Left kidney (tissue), 2 donors: Measurements from ENCODE around the gene SSTR1. TPM values are rescaled to one million over a fixed set of nuclear protein-coding genes. Genes with fewer than 3 reads are reported as not detected.
A peak's percentile ranks its signal among the peaks of the same experiment; 100 is the strongest.

ENCODE experiments used
- DNase-seq: peaks from one replicate; pipeline ENCODE4 v3.0.0-alpha.2; 2013
- polyA plus RNA-seq: library from polyadenylated mRNA; unstranded; fragments of 120-200 nt; gene quantifications from one replicate; pipeline ENCODE4 v1.2.1, GENCODE V29; 2013; ENCODE audit not compliant: insufficient read length

The SSTR1 gene
- polyA plus RNA-seq, 1 donor: 1.8 TPM

DNA sequence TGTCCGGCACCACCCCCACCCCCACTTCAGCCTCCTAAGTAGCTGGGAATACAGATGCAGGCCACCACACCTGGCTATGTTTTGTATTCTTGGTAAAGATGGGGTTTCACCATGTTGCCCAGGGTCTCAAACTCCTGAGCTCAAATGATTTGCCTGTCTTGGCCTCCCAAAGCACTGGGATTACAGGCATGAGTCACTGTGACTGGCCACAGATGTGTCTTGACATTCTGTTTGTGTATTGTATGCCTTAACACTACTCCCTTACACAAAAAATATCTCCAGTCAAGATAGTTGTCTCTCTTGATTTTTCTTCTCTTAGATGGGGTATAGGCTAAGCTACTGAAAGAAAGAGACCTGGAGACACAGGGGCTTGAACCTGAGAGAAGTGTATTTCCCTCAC, 30.6 kb downstream of the SSTR1 start:
- no peak for DNase-seq

DNA sequence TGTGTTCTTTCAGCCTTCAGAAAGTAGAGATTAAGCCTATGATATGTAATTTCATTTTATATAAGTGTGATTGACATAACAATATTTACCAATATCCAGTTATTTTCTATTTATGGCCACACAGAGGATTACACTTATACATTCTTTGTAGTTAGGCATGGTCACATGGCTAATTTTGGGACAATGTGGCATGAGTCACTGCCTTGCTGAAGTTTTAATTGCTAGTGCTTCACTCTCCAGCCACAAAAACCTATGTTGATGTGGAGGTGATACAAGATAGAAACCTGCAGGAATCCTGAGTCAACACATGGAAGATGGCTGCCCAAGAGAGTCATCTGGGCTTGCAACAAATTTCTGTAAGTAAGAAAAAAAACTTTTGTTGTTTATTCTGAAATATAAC, 31.2 kb downstream of the SSTR1 start:
- DNase-seq: no peak

DNA sequence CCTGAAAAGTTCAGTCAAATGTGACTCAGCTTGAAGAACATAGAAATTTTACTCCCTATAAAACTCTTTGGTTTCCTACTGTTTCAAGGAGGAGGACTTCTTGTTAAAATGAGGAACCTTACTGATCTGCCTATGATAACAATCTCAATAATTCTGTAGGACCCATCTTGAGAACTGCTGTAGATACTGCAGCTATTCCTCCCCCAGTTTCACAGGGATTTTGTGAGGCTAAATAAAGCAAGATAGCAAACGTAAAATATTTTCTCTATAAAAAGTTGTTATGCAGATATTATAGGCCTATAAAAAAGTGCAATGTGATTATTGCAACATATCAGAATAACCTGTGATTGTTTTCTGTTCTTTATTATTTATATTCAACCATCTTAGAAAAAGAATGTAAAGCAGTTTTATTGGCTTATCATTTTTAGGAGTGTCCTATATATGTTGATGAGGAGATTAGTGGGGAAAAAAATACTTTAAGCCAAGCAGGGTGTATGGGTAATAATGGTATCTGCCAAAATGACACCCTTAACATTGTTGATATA, 36.1 kb downstream of the SSTR1 start:
- DNase-seq: no peak

DNA sequence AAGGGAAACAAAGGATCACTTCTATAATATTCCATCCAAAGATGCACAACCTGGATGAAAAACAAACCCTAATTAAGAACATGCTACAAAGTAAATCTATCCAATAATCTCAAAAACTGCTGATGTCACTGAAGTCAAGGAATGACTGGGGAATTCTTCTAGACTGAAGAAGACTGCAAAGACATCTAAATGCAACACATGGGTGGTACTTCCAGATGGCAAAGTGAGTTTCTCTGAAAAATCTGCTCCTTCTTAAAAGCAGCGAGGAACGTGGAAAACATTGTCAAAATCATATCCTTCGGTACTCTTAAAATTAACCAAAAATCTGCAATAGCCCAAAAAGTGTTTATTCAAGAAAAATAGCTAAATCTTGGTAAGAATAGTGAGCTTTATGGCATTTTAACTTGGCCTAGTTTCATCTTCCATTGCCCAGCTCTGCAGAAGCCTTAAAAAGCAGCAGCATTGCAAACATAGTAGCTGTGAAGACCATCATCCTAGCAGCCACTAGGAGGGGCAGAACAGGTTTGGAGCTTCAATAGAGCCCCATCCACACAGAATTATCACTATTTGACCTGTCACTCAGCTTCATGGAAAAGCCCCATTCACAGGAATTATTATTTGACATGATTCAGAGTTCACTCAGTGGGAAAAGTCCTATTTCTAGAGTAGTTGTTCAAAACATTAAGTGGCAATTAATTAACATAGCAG, 40.8 kb downstream of the SSTR1 start:
- DNase-seq: no peak

DNA sequence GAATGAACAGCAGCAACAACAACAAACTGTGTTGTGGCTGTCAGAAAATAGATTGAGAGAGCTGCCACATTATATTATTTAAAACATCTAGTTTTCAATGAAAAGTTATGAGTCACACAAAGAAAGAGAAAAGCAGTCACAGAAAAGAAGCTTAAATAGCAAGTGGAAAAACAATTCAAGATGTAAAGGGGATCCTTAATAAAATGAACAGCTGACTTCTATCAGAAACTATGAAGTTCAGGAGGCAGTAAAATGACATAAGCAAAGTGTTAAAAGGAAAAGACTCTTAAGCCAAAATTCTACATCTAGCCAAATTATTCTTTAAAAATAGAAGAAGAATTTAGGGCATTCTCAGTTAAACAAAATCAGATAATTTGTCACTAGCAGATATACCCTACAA, 42.6 kb downstream of the SSTR1 start:
- no peak for DNase-seq

DNA sequence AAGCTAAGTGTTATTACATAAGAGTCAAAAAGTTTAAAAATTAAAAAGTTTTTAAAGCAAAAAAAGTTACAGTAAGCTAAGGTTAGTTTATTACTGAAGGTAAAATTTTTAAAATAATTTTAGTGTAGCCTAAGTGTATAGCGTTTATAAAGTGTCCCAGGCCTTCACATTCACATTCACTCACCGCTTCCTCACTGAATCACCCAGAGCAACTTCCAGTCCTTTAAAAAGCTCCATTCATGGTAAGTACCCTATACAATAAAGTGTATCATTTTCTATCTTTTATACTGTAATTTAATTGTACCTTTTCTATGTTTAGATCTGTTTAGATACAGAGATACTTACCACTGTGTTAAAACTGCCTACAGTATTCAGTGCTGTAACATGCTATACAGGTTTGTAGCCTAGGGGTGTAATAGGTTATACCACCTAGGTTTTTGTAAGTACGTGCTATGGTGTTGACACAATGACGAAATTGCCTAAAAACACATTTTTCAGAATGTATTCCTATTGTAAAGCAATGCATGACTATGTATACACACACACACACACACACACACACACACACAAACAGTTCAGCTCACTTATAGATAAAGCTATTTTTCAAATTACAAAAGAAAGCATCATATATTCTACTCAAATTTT, 44.5 kb downstream of the SSTR1 start:
- no peak for DNase-seq

DNA sequence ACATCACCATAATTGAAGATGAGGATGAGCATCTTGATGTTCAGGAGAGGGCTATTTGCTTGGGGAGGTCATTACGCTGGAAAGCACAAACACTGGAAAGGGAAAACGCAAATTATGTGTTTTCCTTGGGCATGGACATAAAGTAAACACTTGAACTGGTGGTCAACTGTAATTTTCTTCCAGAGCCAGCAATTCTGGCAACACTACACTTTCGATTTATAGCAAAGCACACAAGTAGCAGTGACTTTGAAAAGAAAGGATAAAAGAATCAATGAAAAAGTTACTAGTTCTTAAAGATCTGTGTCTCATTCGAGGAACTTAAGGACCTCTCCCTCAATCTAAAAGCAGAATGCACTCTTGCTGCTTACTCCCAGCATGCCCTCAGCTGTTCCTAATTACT, 46.0 kb downstream of the SSTR1 start:
- DNase-seq: no peak

DNA sequence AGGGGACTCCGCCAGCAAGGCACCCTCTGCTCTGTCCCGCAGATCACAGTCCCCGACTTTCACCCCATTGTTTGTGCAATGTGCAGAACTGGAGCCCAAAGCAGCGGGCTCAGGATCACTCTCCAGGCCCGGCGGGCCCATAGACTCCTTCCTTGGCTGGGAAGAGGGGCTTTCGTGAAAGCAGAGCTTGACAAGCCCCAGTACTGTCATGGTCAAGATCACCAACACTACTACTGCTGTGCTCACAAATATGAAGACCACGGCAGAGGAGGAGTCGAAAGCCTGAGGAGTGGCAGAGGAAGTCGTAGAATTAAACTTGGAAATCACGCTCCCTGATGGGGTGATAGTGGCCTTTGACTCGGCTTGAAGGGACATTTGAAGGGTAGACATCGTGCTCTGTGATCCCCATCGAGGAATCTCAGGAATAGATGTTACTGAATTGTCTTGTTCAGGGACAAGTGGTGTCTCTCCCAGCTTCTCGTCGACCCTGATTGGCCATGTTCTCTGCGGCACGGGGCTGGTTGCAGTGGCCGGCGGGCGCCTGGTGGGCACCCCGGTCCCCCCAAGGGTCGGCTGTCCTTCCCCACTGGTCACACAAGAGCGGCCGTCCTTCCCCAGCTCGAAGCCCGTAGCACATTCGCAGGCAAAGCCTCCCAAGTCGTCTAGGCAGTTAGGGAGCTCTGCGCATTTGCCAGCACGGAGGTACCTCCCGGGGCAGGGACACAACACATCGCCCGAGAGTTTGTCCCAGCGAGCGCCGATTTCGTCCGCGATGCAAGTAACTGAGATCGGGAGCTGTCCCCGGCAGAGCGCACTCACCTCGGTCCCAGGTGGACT, 47.1 kb downstream of the SSTR1 start:
- DNase-seq: no peak

DNA sequence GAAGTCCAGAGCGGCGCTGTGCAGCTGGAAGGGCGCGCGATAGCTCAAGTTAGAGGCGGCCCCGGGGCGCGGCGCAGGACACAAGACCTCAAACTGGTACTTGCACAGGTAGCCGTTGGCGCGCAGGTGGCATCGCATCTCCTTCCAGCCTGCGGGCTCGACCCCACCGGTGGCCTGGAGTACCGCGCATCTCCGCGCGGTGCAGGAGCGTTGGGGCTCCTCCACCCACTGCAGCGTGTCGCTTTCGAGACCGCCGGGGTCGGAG, 47.6 kb downstream of the SSTR1 start:
- DNase-seq: peak; percentile 33

DNA sequence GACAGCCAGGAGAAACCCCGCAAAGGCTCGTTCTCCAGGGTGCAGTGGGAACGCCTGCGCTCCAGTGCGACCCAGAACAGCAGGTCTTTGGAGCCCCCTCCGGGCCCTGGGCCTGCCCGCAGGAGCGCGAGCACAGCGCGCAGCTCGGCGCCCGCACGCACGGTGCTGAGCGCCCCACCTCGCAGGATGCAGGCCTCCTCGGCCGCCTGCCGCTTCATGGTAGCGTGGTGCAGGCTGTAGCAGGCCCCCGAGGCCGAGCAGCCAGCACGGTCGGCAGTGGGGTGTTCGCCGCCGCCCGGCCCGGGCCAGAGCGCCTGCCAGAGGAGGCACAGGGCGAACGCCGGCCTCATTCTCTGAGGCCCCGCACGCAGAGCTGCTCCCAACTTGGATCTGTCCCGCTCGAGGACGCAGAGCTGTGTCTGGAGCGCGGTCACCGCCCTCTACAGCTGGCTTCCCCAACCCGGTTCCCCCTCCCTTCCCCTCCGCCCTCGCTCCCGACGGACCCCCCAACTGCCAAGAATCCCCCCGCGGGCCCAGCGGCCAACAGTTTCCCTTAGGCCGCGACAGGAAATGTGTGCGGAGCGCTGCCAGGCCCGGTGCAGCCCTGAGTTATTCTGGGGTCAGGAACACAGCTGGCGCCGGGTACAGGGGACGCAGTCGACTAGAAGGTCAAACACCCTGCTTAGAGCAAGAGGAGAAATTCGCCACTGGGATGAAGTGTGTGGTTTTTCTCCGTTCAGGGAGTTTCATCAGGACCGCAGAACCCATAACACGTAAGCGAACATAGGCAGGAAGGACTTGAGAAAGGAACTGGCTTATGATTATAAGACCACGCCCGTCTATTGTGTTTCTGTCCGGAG, 48.2 kb downstream of the SSTR1 start, which contains the start of gene CLEC14A:
TSS of gene CLEC14A (minus strand) at position 421 of the 860 bp plus-strand sequence. CDS start at position 350, 71 bp downstream.
- DNase-seq: peak; percentile 33

DNA sequence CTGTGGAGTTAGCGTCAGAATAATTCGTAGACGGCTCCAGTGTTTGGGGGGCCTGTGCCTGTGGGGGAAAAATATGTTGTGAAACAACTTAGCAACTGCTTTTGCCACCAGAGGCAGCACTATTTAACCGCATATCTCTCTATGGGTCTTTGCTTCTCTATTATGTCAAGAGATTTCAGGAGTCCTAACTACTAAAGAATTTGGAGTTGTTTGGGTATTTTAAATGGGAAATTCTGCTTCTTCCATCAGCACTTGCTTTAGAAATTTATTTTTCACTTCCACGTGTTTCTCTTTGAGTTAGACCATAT, 48.8 kb downstream of the SSTR1 start:
- no peak for DNase-seq

DNA sequence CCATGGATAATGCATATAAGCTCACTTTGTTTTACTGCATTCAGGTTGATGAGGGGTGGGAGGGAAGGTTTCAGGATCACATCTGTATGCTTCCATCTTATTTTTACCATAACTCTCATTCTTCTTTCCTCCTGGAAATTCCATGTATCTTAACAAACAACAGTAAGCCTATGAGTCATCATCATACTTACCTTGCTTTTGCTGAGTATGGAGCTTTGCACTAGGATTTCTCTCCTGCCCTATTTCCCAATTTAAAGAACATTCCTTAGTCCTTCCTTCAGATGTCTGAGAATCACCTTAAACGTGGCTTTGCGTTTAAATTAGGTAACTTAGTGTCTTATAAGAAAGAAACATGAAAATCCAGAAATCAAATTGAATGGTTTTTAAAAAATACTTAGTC, 49.8 kb downstream of the SSTR1 start:
- DNase-seq: no peak

DNA sequence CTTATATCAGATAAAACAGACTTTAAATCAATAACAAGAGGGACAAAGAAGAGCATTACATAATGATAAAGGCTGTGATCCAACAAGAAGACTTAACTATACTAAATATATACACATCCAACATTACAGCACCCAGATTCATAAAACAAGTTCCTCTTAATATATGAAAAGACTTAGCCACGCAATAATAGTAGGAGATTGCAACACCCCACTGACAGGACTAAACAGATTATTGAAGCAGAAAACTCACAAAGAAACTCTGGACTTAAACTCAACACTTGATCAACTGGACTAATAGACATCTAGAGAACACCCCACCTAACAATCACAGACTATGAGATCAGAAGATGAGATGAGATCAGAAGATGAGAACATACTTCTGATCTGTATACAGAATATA, 53.9 kb downstream of the SSTR1 start:
- no peak for DNase-seq

Other genes starting within 250 kb of the SSTR1 start
- gene CLEC14A, start 48.2 kb downstream of the SSTR1 start, polyA plus RNA-seq: 11.4 TPM